Prostate gland (tissue), 2 donors: ENCODE data around the gene MYL7. TPM values are rescaled to one million over a fixed set of nuclear protein-coding genes. Genes with fewer than 3 reads are reported as not detected.

ENCODE experiments used
- DNase-seq: peaks from one replicate; pipeline ENCODE4 v3.0.0-alpha.2; 2019; ENCODE audit warnings: low spot score
- H3K27ac ChIP-seq, 2 donors: fragments of 200-600 bp; sonication (generic); 2 replicates each; pipeline ENCODE4 v1.5.1; 2017 to 2019
- H3K27me3 ChIP-seq: fragments of 200-600 bp; sonication (generic); replicated peaks from 2 replicates; pipeline ENCODE4 v1.5.1; 2019; ENCODE audit not compliant: insufficient read depth
- H3K36me3 ChIP-seq, 2 donors: fragments of 200-600 bp; sonication (generic); 1 replicate in 1 of 2; 2 replicates in 1 of 2; pipeline versions ENCODE4 v1.5.1 to v1.8.1; 2017 to 2019
- H3K4me1 ChIP-seq: fragments of 200-600 bp; sonication (generic); replicated peaks from 2 replicates; pipeline ENCODE4 v1.5.1; 2019
- H3K4me3 ChIP-seq, 2 donors: fragments of 200-600 bp; sonication (generic); 2 replicates each; pipeline ENCODE4 v1.5.1; 2017 to 2019
- H3K9me3 ChIP-seq: fragments of 200-600 bp; sonication (generic); 2 replicates; pipeline ENCODE4 v1.5.1; 2017
- POLR2A ChIP-seq: fragments of 450-650 bp; IDR thresholded peaks from one replicate; pipeline ENCODE4 v1.6.1; 2016; ENCODE audit warnings: antibody characterized with exemption, mild to moderate bottlenecking
- POLR2AphosphoS5 ChIP-seq: sonication (generic); formaldehyde crosslinking; IDR thresholded peaks from one replicate; pipeline ENCODE4 v1.6.1; 2017; ENCODE audit warnings: antibody characterized with exemption
- WGBS: methylation state at CpG from one replicate; pipeline ENCODE4 v1.1.5; 2018; 5-methylcytosine and 5-hydroxymethylcytosine counted together
- intact Hi-C: fragments of 100-400 bp; cut with DNase I; formaldehyde crosslinking; loops from one replicate; pipeline ENCODE4 v1.14.2; 2022
- total RNA-seq, 2 donors: library from RNA; depleted of rRNA; stranded (reverse); fragments of >200 nt; gene quantifications; one replicate each; pipeline ENCODE4 v1.1.0, GENCODE V29; 2016
- TF ChIP-seq, protein P1 (sequence below), 4 experiments: fragments of 200-600 bp in 2 of 4; fragments of 450-650 bp in 2 of 4; sonication (generic) in 2 of 4; IDR thresholded peaks; 1 replicate in 3 of 4; 2 replicates in 1 of 4; pipeline ENCODE4 v1.5.1; 2016 to 2019; ENCODE audit warnings: antibody characterized with exemption in 4 of 4, mild to moderate bottlenecking in 2 of 4, moderate library complexity in 2 of 4

Gene MYL7
- total RNA-seq, 2 donors from 2014 or later: not detected

DNA sequence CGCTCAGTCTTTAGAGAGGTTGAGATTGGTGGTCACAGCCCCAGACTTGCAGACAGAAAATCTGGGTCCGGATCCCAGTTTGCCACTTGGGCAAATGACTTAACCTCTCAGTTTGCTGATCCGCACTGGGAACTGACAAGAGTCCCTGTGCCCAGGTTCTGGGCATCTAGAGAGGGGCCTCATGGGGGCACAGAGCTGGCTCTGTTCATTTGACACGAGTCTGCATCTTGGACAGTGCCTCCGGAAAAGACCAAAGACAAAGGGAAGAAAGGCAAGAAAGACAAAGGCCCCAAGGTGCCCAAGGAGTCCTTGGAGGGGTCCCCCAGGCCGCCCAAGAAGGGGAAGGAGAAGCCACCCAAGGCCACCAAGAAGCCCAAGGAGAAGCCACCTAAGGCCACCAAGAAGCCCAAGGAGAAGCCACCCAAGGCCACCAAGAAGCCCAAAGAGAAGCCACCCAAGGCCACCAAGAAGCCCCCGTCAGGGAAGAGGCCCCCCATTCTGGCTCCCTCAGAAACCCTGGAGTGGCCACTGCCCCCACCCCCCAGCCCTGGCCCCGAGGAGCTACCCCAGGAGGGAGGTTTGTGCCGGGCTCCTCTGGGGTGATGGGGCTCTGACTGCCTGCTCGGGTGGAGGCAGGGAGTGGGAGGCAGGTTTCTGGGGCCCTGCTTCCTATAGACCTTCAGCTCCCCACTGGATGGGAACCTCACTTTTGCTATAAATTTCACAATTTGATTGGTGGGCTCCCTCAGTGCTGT, 34.6 kb downstream of the MYL7 start:
- H3K27me3 ChIP-seq: no peaks in the 10 kb centered on the region
- H3K4me1 ChIP-seq: no peaks in the 10 kb centered on the region
- no peak overlapping the region for H3K27ac ChIP-seq
- H3K36me3 ChIP-seq: no peaks in the 10 kb centered on the region
- TF ChIP-seq, protein P1, sequence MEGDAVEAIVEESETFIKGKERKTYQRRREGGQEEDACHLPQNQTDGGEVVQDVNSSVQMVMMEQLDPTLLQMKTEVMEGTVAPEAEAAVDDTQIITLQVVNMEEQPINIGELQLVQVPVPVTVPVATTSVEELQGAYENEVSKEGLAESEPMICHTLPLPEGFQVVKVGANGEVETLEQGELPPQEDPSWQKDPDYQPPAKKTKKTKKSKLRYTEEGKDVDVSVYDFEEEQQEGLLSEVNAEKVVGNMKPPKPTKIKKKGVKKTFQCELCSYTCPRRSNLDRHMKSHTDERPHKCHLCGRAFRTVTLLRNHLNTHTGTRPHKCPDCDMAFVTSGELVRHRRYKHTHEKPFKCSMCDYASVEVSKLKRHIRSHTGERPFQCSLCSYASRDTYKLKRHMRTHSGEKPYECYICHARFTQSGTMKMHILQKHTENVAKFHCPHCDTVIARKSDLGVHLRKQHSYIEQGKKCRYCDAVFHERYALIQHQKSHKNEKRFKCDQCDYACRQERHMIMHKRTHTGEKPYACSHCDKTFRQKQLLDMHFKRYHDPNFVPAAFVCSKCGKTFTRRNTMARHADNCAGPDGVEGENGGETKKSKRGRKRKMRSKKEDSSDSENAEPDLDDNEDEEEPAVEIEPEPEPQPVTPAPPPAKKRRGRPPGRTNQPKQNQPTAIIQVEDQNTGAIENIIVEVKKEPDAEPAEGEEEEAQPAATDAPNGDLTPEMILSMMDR (IDR thresholded peaks at IDR 0.05): no peak
- TF ChIP-seq POLR2AphosphoS5 (no peak), POLR2A (no peak)
- no peak overlapping the region for H3K4me3 ChIP-seq
- DNase-seq: no peak
- WGBS: 89% methylated on average over 9 of the region's 10 CpGs
- intact Hi-C loops: loop anchor here (10.0 kb wide), 1 partner anchor 388 kb away; the partner anchor contains the start of gene NUDCD3
- H3K9me3 ChIP-seq: no peaks in the 10 kb centered on the region

DNA sequence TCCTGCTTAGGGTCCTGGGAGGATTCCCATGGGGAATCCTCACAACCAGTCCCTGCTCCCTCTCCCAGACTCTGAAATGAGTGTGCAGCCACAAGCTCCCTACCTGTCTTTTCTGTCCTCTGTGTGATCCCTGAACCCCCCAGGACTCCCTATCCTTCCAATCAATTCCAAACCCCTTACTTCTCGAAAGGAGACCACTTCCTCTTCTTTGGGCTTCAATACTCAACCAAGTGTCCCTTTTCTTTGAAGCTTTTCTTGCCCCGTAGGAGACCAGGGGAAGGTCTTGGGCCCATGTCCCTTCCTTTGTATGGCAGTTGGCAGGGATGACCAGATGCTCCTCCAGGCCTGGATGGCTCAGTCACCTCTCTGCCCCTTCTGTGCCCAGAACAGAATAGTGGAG, 35.3 kb downstream of the MYL7 start:
- DNase-seq: no peak
- 81% methylated on average over 2 of the region's 2 CpGs for WGBS
- no peaks in the 10 kb centered on the region for H3K36me3 ChIP-seq
- peak overlapping the region; percentile 71 to 79 for H3K27ac ChIP-seq
- TF ChIP-seq POLR2AphosphoS5 (no peak), POLR2A (no peak)
- TF ChIP-seq, protein P1 (IDR thresholded peaks at IDR 0.05): no peak
- intact Hi-C loops: loop anchor here (10.0 kb wide), 1 partner anchor 389 kb away; the partner anchor contains the start of gene NUDCD3
- H3K4me3 ChIP-seq: peak overlapping the region in 1 of 2 donors; percentile 37
- no peaks in the 10 kb centered on the region for H3K4me1 ChIP-seq
- H3K27me3 ChIP-seq: no peaks in the 10 kb centered on the region
- H3K9me3 ChIP-seq: no peaks in the 10 kb centered on the region

DNA sequence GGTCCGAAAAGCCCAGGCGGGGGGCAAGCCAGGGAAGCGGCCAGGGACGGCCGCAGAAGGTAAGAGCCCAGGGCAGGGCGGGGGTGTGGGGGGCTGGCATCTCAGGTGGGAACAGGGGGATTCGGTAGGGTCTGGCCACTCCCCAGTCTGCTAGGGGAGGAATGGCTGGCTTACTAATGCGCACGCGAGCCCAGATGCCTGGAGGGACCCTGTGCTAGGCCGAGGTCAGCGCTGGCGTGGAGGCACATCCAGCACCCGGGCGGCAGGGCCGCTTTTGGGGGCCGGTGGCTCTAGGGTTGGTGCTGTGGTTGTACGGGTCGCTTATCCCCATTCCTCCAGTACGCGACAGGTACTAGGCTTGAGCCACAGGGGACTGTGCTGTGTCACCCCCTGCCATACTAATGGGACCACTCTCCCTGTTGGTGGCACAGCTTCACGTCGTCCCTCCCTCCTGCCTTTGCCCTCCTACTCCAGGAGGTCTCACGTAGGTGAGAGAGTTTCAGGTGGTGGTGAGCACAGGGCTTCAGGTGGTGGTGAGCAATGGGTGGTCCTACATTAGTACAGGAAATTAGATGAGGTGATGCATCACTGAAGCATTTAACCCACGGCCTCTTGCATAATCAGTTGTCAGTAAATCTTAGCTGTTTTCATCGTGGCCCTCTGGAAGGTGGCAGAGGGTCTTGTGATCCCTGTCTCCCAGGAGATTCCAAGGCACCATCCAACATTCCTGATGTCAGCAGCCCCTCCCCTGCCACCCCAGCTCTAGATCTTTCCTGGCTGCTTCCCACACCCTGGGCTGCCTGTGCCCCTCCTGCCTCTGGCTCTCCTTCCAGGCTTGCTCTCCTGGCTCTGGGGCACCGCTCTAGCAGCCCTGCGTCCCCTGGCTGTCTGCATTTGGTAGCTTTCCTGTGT, 36.0 kb downstream of the MYL7 start:
- Histone ChIP-seq H3K27me3 (no peaks in the 10 kb centered on the region), H3K4me1 (no peaks in the 10 kb centered on the region), H3K36me3 (no peaks in the 10 kb centered on the region), H3K9me3 (no peaks in the 10 kb centered on the region), H3K27ac (peak overlapping the region; percentile 71 to 79), H3K4me3 (peak overlapping the region; percentile 35 to 37)
- TF ChIP-seq POLR2A (no peak), POLR2AphosphoS5 (peak; percentile 16)
- WGBS: 26% methylated on average over 28 of the region's 28 CpGs
- intact Hi-C loops: loop anchor here (10.0 kb wide), 1 partner anchor 390 kb away; the partner anchor contains the start of gene NUDCD3
- DNase-seq: no peak

DNA sequence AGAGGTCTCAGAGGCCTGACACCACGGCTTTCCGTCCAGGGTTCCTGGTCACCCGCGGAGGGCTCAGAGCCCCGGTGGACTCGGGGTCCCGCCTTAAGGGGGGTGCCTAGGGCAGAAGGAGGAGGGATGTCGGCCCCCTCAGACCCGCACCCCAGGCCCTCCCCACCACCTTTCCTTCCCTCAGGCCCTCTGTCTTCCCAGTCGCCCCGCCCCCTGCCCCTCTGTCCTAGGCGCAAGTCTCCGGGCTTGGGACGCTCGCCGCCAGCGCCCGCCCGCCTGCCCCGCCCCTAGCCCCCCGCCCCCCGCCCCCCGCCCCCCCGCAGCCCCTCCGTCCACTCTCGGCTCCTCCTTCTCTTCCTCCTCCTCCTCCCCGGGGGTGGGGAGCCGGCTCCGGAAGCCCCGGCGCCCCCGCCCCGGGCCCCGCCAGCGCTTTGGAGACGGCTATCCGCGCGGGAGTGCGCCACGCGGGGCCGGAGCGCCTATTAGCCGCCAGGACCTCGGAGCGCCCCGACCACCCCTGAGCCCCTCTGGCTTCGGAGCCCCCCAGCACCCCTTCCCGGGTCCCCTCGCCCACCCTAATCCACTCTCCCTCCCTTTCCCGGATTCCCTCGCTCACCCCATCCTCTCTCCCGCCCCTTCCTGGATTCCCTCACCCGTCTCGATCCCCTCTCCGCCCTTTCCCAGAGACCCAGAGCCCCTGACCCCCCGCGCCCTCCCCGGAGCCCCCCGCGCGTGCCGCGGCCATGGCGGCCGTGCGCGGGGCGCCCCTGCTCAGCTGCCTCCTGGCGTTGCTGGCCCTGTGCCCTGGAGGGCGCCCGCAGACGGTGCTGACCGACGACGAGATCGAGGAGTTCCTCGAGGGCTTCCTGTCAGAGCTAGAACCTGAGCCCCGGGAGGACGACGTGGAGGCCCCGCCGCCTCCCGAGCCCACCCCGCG, 36.9 kb downstream of the MYL7 start, which contains the start of gene AEBP1:
AEBP1 (plus strand) TSS at position 423 of the 937 bp plus-strand sequence; CDS start at position 744, 321 bp downstream.
- TF ChIP-seq POLR2A: no peak
- TF ChIP-seq, protein P1 (IDR thresholded peaks at IDR 0.05): no peak
- no peak for TF ChIP-seq POLR2AphosphoS5
- no peak for DNase-seq
- intact Hi-C loops: loop anchor here (10.0 kb wide), 1 partner anchor 391 kb away; the partner anchor contains the start of gene NUDCD3
- Histone ChIP-seq H3K4me3 (peak within 1 kb of the TSS; percentile 35 to 37), H3K4me1 (no peaks in the 10 kb centered on the region), H3K36me3 (no peaks in the 10 kb centered on the region), H3K27ac (peak within 1 kb of the TSS; percentile 71 to 79), H3K9me3 (no peaks in the 10 kb centered on the region), H3K27me3 (no peaks in the 10 kb centered on the region)
- WGBS: 3% methylated on average over 80 of the region's 87 CpGs
